Liver (tissue), 9 donors: ENCODE results near the gene OSBPL10. TPM values are rescaled to one million over a fixed set of nuclear protein-coding genes. Genes with fewer than 3 reads are reported as not detected.

Source experiments
- DNase-seq: peaks from one replicate; pipeline ENCODE4 v3.0.0-alpha.2; 2017; ENCODE audit warnings: low spot score
- H3K27ac ChIP-seq, 2 donors: one replicate each; pipeline ENCODE4 v1.7.0; 2013; ENCODE audit warnings: inconsistent platforms in 2 of 2, low read length in 2 of 2, control low read depth in 1 of 2, low read depth in 1 of 2, mild to moderate bottlenecking in 1 of 2
- H3K27me3 ChIP-seq, 4 donors: one replicate each; pipeline versions ENCODE4 v1.6.1 to v1.7.0; 2013; ENCODE audit warnings: low read length in 3 of 4, inconsistent platforms in 1 of 4, mild to moderate bottlenecking in 1 of 4, moderate library complexity in 1 of 4; ENCODE audit not compliant: control insufficient read depth in 4 of 4, insufficient read depth in 4 of 4
- H3K36me3 ChIP-seq, 4 donors: one replicate each; pipeline versions ENCODE4 v1.6.1 to v1.7.0; 2013; ENCODE audit warnings: low read length in 3 of 4, mild to moderate bottlenecking in 3 of 4, low read depth in 1 of 4, moderate library complexity in 1 of 4; ENCODE audit not compliant: control insufficient read depth in 4 of 4, insufficient read depth in 3 of 4
- H3K4me1 ChIP-seq, 4 donors: one replicate each; pipeline versions ENCODE4 v1.6.1 to v1.7.0; 2013; ENCODE audit warnings: low read length in 3 of 4, mild to moderate bottlenecking in 3 of 4, moderate library complexity in 1 of 4; ENCODE audit not compliant: control insufficient read depth in 4 of 4, insufficient read depth in 4 of 4
- H3K4me3 ChIP-seq, 3 donors: one replicate each; pipeline versions ENCODE4 v1.6.1 to v1.7.0; 2013; ENCODE audit warnings: low read length in 3 of 3, control low read depth in 1 of 3, low read depth in 1 of 3, mild to moderate bottlenecking in 1 of 3
- H3K9ac ChIP-seq, 2 donors: one replicate each; pipeline ENCODE4 v1.7.0; 2013; ENCODE audit warnings: low read length in 2 of 2, mild to moderate bottlenecking in 2 of 2, moderate library complexity in 2 of 2, control low read depth in 1 of 2, low read depth in 1 of 2
- H3K9me3 ChIP-seq, 4 donors: one replicate each; pipeline versions ENCODE4 v1.6.1 to v1.7.0; 2013; ENCODE audit warnings: low read length in 3 of 4; ENCODE audit not compliant: control insufficient read depth in 4 of 4
- ATF3 ChIP-seq: IDR thresholded peaks from 2 replicates; pipeline ENCODE4 v1.6.1; 2016; ENCODE audit warnings: antibody characterized with exemption
- EGR1 ChIP-seq, 2 donors: IDR thresholded peaks; 2 replicates each; pipeline ENCODE4 v1.6.1; 2016 to 2018; ENCODE audit warnings: antibody characterized with exemption in 2 of 2, low read depth in 2 of 2
- FOXA2 ChIP-seq: IDR thresholded peaks from 2 replicates; pipeline ENCODE4 v1.6.1; 2016; ENCODE audit warnings: antibody characterized with exemption
- NR2F2 ChIP-seq: IDR thresholded peaks from 2 replicates; pipeline ENCODE4 v1.6.1; 2016; ENCODE audit warnings: antibody characterized with exemption
- RAD21 ChIP-seq, 2 donors: IDR thresholded peaks; 2 replicates each; pipeline ENCODE4 v1.6.1; 2016; ENCODE audit warnings: antibody characterized with exemption in 2 of 2, mild to moderate bottlenecking in 2 of 2
- SP1 ChIP-seq: IDR thresholded peaks from 2 replicates; pipeline ENCODE4 v1.6.1; 2018; ENCODE audit warnings: antibody characterized with exemption, mild to moderate bottlenecking
- WGBS: extraction: QIAGEN DNeasy Blood & Tissue Kit; methylation state at CpG from one replicate; pipeline ENCODE4 v1.1.7; 2013; 5-methylcytosine and 5-hydroxymethylcytosine counted together
- polyA plus RNA-seq, 2 donors: library from polyadenylated mRNA; stranded (reverse) in 1 of 2; unstranded in 1 of 2; fragments of 200-250 nt in 1 of 2; fragments of >200 nt in 1 of 2; fragmentation: Nextera tagmentation in 1 of 2; extraction: Ambion mirVana in 1 of 2; gene quantifications; one replicate each; pipeline versions ENCODE4 v1.2.1 to v1.2.3, GENCODE V29; 2013 to 2015
- total RNA-seq, 2 donors: library from RNA; depleted of rRNA; stranded (reverse); fragments of >200 nt; gene quantifications; one replicate each; pipeline ENCODE4 v1.2.3, GENCODE V29; 2014
- TF ChIP-seq, protein P1 (sequence below): IDR thresholded peaks from 2 replicates; pipeline ENCODE4 v1.6.1; 2016; ENCODE audit warnings: antibody characterized with exemption
- TF ChIP-seq, protein P2 (sequence below): IDR thresholded peaks from 2 replicates; pipeline ENCODE4 v1.6.1; 2016; ENCODE audit warnings: antibody characterized with exemption, mild to moderate bottlenecking
- donor health status: healthy.
- donor health status: healthy.
- donor health status: healthy.
- donor health status: healthy.
- donor health status: healthy.

OSBPL10 gene
- total and polyA plus RNA-seq, 4 donors, result 0.75 to 4.0 (median 1.7) TPM

DNA sequence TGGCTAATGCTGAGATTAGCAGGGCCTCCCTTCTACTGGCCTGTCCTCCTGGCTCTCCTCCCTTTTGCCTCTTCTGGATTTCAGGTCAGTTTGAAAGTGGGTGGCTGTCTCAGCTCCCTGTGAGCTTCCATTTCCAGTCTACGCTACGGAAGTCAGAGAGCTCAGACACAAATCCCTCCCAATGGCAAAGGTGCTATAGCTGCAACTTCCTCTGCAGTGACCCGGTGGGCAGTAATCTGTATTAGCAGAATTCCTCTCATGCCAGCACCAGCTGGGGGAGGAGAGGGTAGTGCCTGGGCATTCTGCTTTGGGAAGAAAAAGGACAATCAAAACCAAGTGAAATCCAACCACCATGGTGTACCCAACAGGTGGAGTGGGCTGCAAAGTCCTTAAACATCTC lies 276.9 kb downstream of the OSBPL10 start:
- H3K9me3 ChIP-seq, result no peaks in the 10 kb centered on the region
- no peaks in the 10 kb centered on the region for H3K4me1 ChIP-seq
- no peaks in the 10 kb centered on the region for H3K36me3 ChIP-seq
- no peak for DNase-seq
- H3K27me3 ChIP-seq, result no peaks in the 10 kb centered on the region
- no peak overlapping the region for H3K9ac ChIP-seq
- H3K4me3 ChIP-seq, result no peak overlapping the region
- TF ChIP-seq EGR1 (IDR thresholded peaks at IDR 0.05; ENCODE audit: low read depth in 2 of 2) (no peak), ATF3 (no peak), SP1 (no peak)
- TF ChIP-seq, protein P1, sequence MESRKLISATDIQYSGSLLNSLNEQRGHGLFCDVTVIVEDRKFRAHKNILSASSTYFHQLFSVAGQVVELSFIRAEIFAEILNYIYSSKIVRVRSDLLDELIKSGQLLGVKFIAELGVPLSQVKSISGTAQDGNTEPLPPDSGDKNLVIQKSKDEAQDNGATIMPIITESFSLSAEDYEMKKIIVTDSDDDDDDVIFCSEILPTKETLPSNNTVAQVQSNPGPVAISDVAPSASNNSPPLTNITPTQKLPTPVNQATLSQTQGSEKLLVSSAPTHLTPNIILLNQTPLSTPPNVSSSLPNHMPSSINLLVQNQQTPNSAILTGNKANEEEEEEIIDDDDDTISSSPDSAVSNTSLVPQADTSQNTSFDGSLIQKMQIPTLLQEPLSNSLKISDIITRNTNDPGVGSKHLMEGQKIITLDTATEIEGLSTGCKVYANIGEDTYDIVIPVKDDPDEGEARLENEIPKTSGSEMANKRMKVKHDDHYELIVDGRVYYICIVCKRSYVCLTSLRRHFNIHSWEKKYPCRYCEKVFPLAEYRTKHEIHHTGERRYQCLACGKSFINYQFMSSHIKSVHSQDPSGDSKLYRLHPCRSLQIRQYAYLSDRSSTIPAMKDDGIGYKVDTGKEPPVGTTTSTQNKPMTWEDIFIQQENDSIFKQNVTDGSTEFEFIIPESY, result no peak
- TF ChIP-seq, protein P2, sequence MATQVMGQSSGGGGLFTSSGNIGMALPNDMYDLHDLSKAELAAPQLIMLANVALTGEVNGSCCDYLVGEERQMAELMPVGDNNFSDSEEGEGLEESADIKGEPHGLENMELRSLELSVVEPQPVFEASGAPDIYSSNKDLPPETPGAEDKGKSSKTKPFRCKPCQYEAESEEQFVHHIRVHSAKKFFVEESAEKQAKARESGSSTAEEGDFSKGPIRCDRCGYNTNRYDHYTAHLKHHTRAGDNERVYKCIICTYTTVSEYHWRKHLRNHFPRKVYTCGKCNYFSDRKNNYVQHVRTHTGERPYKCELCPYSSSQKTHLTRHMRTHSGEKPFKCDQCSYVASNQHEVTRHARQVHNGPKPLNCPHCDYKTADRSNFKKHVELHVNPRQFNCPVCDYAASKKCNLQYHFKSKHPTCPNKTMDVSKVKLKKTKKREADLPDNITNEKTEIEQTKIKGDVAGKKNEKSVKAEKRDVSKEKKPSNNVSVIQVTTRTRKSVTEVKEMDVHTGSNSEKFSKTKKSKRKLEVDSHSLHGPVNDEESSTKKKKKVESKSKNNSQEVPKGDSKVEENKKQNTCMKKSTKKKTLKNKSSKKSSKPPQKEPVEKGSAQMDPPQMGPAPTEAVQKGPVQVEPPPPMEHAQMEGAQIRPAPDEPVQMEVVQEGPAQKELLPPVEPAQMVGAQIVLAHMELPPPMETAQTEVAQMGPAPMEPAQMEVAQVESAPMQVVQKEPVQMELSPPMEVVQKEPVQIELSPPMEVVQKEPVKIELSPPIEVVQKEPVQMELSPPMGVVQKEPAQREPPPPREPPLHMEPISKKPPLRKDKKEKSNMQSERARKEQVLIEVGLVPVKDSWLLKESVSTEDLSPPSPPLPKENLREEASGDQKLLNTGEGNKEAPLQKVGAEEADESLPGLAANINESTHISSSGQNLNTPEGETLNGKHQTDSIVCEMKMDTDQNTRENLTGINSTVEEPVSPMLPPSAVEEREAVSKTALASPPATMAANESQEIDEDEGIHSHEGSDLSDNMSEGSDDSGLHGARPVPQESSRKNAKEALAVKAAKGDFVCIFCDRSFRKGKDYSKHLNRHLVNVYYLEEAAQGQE, result no peak
- 83% methylated on average over 3 of the region's 3 CpGs for WGBS
- no peak overlapping the region for H3K27ac ChIP-seq

GRCh38 chr3:31701286-31701685 lies 279.8 kb downstream of the OSBPL10 start:
- no peak overlapping the region for H3K4me3 ChIP-seq
- no peak overlapping the region for H3K9ac ChIP-seq
- H3K4me1 ChIP-seq, result no peaks in the 10 kb centered on the region
- TF ChIP-seq, protein P1, result no peak
- TF ChIP-seq NR2F2 (no peak), RAD21 (IDR thresholded peaks at IDR 0.05) (no peak), FOXA2 (no peak)
- no peaks in the 10 kb centered on the region for H3K9me3 ChIP-seq
- H3K27ac ChIP-seq, result no peak overlapping the region
- 78% methylated on average over 9 of the region's 9 CpGs for WGBS
- no peaks in the 10 kb centered on the region for H3K27me3 ChIP-seq
- no peaks in the 10 kb centered on the region for H3K36me3 ChIP-seq
- DNase-seq, result no peak

DNA sequence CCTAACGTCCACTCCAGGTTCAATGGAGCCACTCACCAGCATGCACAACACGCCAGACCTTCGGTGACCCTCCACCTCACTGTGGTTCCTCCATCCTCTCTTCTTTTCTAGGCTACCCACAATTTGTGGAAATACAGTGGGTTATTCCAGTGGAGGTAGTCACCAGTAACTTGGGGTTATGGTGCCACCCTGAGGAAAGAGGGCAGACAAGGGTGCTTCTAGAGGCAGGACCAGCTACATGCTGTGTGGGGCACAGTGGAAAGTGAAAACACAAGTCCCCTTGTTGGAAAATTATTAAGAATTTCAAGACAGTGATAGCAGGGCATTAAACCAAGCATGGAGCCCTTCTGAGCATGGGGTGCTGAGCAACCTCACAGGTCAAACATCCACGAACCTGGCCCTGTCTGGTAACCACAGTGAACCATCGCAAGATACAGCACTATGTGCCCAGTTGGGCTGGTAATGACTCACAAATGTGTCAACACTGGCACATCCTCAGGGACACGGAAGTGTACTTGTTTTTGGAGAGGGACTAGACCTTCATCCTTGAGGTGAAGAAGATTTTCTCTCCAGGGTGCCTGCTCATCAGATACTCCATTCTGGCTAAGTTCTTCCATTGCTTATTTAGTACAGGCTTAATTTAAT lies 281.6 kb downstream of the OSBPL10 start:
- DNase-seq, result no peak
- Histone ChIP-seq H3K27ac (no peak overlapping the region), H3K4me1 (no peaks in the 10 kb centered on the region), H3K9ac (no peak overlapping the region), H3K36me3 (no peaks in the 10 kb centered on the region), H3K4me3 (no peak overlapping the region), H3K27me3 (no peaks in the 10 kb centered on the region), H3K9me3 (no peaks in the 10 kb centered on the region)
- WGBS, result 82% methylated on average over 6 of the region's 6 CpGs
- TF ChIP-seq SP1, result no peak
- peak; percentile 8 to 18 for TF ChIP-seq RAD21 (IDR thresholded peaks at IDR 0.05)
